Measurements from ENCODE around the gene PCDH9. TPM values are rescaled to one million over a fixed set of nuclear protein-coding genes. Genes with fewer than 3 reads are reported as not detected.

The PCDH9 gene
- total RNA-seq, 2 experiments from 2014 or later: 0.14 to 0.17 TPM

DNA sequence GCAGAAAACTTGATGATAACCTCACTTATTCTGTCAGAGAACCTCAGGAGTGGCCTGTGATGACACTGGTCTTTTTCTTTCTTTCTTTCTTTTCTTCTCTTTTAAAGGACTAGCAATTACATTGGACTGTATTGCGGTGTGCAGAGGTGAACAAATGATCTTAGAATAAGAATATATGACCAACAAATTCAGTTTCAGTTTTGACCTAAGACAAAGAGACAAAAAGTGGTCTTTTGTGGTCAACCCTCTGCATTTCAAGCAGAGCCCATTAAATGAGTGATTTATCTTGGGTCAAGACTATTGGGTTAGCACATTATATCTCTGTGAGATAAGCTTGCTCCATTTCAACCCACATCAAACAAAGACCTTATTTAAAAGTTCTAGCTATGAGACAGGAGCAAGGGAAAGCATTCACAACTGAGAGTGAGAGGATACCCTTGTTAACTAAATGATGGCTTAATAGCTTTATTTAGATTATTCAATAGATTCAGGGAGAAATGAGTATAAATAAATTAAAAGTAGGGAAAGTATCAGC, 644.4 kb downstream of the PCDH9 start:
- Mint-ChIP-seq H3K4me1 (no peaks in the 10 kb centered on the region), H3K4me3 (no peak overlapping the region), H3K36me3 (no peaks in the 10 kb centered on the region), H3K27ac (no peak overlapping the region), H3K27me3 (no peaks in the 10 kb centered on the region), H3K9me3 (no peaks in the 10 kb centered on the region)
- DNase-seq (no peak), ATAC-seq (ENCODE audit: low read depth) (no peak)
- POLR2A ChIA-PET: no interaction called here

- H3K9me3 Mint-ChIP-seq: no peaks in the 10 kb centered on the region
- no peak overlapping the region for H3K27ac Mint-ChIP-seq
- DNase-seq: no peak
- no peak for ATAC-seq (ENCODE audit: low read depth)
- H3K36me3 Mint-ChIP-seq: no peaks in the 10 kb centered on the region
- H3K4me3 Mint-ChIP-seq: no peak overlapping the region
- H3K4me1 Mint-ChIP-seq: no peaks in the 10 kb centered on the region
- H3K27me3 Mint-ChIP-seq: no peaks in the 10 kb centered on the region
- POLR2A ChIA-PET: no interaction called here
These were observed 648.5 kb downstream of the PCDH9 start for GRCh38 chr13:66581675-66582074.

DNA sequence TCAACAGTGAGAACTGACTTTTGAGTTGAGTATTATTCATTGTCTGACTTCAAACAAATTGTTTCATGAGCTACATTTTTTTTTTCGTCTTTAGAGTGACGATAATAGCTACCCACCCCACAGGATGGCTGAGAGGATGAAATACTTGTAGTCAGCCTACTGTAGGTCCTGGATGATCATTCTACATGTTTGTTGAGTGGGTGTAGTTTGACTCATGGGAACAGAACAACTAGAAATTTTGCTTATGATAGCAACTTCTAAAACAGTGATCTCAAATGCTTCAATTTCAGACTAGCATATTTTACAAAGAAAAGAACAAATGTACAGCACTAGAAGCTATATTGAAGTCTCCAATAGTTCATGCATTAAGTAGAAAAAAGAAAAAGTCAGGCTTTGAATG, 651.8 kb downstream of the PCDH9 start:
- no peak for DNase-seq
- H3K27me3 Mint-ChIP-seq: no peaks in the 10 kb centered on the region
- no peaks in the 10 kb centered on the region for H3K36me3 Mint-ChIP-seq
- no peaks in the 10 kb centered on the region for H3K4me1 Mint-ChIP-seq
- ATAC-seq (ENCODE audit: low read depth): no peak
- POLR2A ChIA-PET: no interaction called here
- H3K4me3 Mint-ChIP-seq: no peak overlapping the region
- no peak overlapping the region for H3K27ac Mint-ChIP-seq
- H3K9me3 Mint-ChIP-seq: no peaks in the 10 kb centered on the region

- H3K27me3 Mint-ChIP-seq: no peaks in the 10 kb centered on the region
- H3K36me3 Mint-ChIP-seq: no peaks in the 10 kb centered on the region
- no peak overlapping the region for H3K4me3 Mint-ChIP-seq
- POLR2A ChIA-PET: no interaction called here
- H3K4me1 Mint-ChIP-seq: no peaks in the 10 kb centered on the region
- no peak for ATAC-seq (ENCODE audit: low read depth)
- H3K27ac Mint-ChIP-seq: no peak overlapping the region
- H3K9me3 Mint-ChIP-seq: no peaks in the 10 kb centered on the region
- no peak for DNase-seq
These were observed 652.8 kb downstream of the PCDH9 start for GRCh38 chr13:66577358-66577757.

- no peak for DNase-seq
- Mint-ChIP-seq H3K27me3 (no peaks in the 10 kb centered on the region), H3K27ac (no peak overlapping the region), H3K4me3 (no peak overlapping the region), H3K36me3 (no peaks in the 10 kb centered on the region), H3K4me1 (no peaks in the 10 kb centered on the region), H3K9me3 (no peaks in the 10 kb centered on the region)
- POLR2A ChIA-PET: no interaction called here
- ATAC-seq (ENCODE audit: low read depth): no peak
These were observed 653.8 kb downstream of the PCDH9 start for GRCh38 chr13:66576381-66576780.

DNA sequence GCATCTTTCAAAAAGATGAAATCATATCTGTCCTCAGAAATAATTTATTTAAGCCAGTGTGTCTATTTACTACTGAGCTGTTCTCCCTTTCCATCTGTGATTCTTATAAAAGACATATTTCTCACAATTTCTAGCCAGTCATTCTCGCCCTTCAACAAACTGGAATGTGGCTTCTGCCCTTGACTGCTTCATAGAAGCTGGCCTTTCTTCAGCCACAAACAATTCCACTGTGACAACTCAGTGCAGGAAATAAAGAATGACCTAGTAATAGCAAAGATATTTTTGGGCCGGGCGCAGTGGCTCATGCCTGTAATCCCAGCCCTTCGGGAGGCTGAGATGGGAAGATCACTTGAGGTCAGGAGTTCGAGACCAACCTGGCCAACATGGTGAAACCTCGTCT, 655.5 kb downstream of the PCDH9 start:
- Mint-ChIP-seq H3K27me3 (no peaks in the 10 kb centered on the region), H3K36me3 (no peaks in the 10 kb centered on the region), H3K27ac (no peak overlapping the region), H3K4me3 (no peak overlapping the region), H3K9me3 (no peaks in the 10 kb centered on the region), H3K4me1 (no peaks in the 10 kb centered on the region)
- ATAC-seq (ENCODE audit: low read depth) (no peak), DNase-seq (no peak)
- POLR2A ChIA-PET: no interaction called here

- DNase-seq: no peak
- Mint-ChIP-seq H3K27me3 (no peaks in the 10 kb centered on the region), H3K4me1 (no peaks in the 10 kb centered on the region), H3K36me3 (no peaks in the 10 kb centered on the region), H3K27ac (no peak overlapping the region), H3K9me3 (no peaks in the 10 kb centered on the region), H3K4me3 (no peak overlapping the region)
- ATAC-seq (ENCODE audit: low read depth): no peak
- POLR2A ChIA-PET: no interaction called here
These were observed 662.1 kb downstream of the PCDH9 start for GRCh38 chr13:66567899-66568612.

DNA sequence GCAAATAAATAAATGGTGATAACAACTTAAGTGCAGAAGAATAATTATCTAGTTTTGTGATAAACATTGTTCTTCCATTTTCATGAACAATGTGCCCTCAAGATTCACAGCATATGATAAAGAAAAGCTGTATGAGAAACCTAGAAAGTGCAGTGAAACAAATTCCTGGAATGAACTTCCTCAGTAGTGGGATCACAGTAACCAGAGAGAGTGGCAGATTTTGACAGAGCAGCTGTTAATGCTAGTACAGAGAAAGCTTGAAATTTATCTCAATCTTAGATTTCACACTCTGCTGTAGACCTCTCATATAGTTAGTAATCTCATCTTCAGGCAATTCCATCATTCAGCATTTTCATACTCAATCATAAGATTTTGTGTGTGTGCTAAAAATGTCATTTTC, 664.9 kb downstream of the PCDH9 start:
- POLR2A ChIA-PET: no interaction called here
- Mint-ChIP-seq H3K9me3 (peaks cover 3% of the 10 kb centered on the region), H3K4me1 (no peaks in the 10 kb centered on the region), H3K4me3 (no peak overlapping the region), H3K27ac (no peak overlapping the region), H3K36me3 (no peaks in the 10 kb centered on the region), H3K27me3 (no peaks in the 10 kb centered on the region)
- DNase-seq (no peak), ATAC-seq (ENCODE audit: low read depth) (no peak)

DNA sequence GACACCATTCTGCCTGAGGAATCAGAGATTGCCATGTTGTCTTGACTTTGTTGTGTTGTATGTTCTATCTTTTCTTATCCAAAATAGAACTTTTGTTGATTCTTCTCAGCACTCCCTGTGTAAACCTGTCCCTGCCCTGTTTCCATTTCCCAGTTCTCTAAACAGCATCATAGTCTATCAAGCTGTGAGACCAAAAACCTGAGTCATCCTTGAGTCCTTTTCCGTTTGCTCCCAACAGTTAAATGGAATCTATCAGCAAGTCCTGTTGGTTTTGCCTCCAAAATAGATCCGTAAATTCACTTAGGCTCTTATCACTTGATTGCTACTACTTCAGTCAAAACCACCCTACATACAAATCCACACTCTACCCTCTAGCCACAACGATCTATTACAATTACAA, 667.1 kb downstream of the PCDH9 start:
- Mint-ChIP-seq H3K36me3 (no peaks in the 10 kb centered on the region), H3K27me3 (no peaks in the 10 kb centered on the region), H3K27ac (no peak overlapping the region), H3K9me3 (peaks cover 3% of the 10 kb centered on the region), H3K4me3 (no peak overlapping the region), H3K4me1 (no peaks in the 10 kb centered on the region)
- no peak for DNase-seq
- POLR2A ChIA-PET: no interaction called here
- no peak for ATAC-seq (ENCODE audit: low read depth)

DNA sequence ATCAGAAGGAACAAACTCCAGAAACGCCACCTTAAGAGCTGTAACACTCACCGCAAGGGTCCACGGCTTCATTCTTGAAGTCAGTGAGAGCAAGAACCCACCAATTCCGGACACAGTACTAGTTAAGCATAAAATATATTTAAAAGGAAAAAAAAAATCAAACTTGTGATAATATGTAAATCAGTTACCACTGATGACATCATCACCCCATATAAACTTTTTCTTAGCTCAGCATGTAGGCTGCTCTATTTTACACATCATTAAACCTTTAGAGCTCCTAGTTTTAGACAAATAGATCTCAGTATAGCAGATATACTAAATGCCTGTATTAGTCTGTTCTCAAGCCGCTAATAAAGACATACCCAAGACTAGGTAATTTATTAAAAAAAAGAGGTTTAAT, 668.1 kb downstream of the PCDH9 start:
- no peaks in the 10 kb centered on the region for H3K4me1 Mint-ChIP-seq
- H3K36me3 Mint-ChIP-seq: no peaks in the 10 kb centered on the region
- POLR2A ChIA-PET: no interaction called here
- no peak overlapping the region for H3K27ac Mint-ChIP-seq
- ATAC-seq (ENCODE audit: low read depth) (no peak), DNase-seq (no peak)
- no peak overlapping the region for H3K4me3 Mint-ChIP-seq
- H3K9me3 Mint-ChIP-seq: peaks cover 3% of the 10 kb centered on the region
- H3K27me3 Mint-ChIP-seq: no peaks in the 10 kb centered on the region

DNA sequence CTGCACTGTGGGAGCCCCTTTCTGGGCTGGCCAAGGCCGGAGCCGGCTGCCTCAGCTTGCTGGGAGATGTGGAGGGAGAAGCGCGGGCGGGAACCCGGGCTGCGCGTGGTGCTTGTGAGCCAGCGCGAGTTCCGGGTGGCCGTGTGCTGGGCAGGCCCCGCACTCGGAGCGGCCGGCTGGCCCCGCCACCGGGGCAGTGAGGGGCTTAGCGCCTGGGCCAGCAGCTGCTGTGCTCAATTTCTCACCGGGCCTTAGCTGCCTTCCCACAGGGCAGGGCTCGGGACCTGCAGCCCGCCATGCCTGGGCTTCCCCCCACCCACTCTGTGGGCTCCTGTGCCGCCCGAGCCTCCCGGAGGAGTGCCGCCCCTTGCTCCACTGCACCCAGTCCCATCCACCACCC, 669.1 kb downstream of the PCDH9 start:
- ATAC-seq (ENCODE audit: low read depth) (no peak), DNase-seq (no peak)
- Mint-ChIP-seq H3K9me3 (peaks cover 3% of the 10 kb centered on the region), H3K4me1 (no peaks in the 10 kb centered on the region), H3K36me3 (no peaks in the 10 kb centered on the region), H3K27me3 (no peaks in the 10 kb centered on the region), H3K4me3 (no peak overlapping the region), H3K27ac (no peak overlapping the region)
- POLR2A ChIA-PET: no interaction called here

DNA sequence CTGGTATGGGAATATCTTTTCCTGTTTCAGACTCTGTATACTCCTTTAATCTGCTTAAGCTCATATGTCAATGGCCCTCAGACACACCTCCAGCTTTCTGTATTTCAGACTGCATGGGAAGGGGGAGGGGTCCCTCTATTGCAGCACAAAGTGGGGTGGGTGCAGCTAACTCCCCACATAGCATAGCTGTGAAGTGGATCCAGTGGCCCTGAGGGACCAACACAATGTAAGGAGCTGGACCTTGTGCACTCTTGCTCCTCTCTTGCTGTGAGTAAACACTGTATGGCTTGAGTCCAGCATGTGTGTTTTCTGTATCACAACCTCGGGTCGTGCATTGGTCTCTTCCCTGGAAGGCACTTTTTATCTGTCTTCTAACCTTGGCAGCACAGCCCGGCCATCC, 669.9 kb downstream of the PCDH9 start:
- Mint-ChIP-seq H3K4me1 (no peaks in the 10 kb centered on the region), H3K4me3 (no peak overlapping the region), H3K9me3 (peaks cover 3% of the 10 kb centered on the region), H3K36me3 (no peaks in the 10 kb centered on the region), H3K27ac (no peak overlapping the region), H3K27me3 (no peaks in the 10 kb centered on the region)
- DNase-seq (no peak), ATAC-seq (ENCODE audit: low read depth) (no peak)
- POLR2A ChIA-PET: no interaction called here

DNA sequence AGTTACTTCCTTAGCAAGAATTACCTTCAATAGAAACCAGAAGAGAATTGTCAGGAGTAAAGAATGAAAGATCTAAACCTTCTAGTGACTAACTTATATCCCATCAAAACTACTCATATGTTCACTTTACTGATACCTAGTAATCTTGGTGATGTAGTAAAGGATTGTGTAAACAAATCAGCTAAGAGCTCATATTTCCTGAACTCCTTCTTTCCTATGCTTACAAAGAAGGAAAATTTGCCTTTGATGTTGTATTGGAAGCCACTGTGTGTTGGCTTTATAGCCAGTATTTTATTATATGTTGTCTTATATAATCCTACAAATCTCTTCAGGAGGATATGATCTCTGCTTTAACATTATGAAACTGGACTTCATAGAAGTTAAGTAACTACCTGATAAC, 671.0 kb downstream of the PCDH9 start:
- peaks cover 3% of the 10 kb centered on the region for H3K9me3 Mint-ChIP-seq
- H3K27ac Mint-ChIP-seq: no peak overlapping the region
- no peaks in the 10 kb centered on the region for H3K4me1 Mint-ChIP-seq
- H3K4me3 Mint-ChIP-seq: no peak overlapping the region
- ATAC-seq (ENCODE audit: low read depth) (no peak), DNase-seq (no peak)
- H3K36me3 Mint-ChIP-seq: no peaks in the 10 kb centered on the region
- H3K27me3 Mint-ChIP-seq: no peaks in the 10 kb centered on the region
- POLR2A ChIA-PET: no interaction called here

- H3K36me3 Mint-ChIP-seq: no peaks in the 10 kb centered on the region
- DNase-seq: no peak
- H3K27me3 Mint-ChIP-seq: no peaks in the 10 kb centered on the region
- no peaks in the 10 kb centered on the region for H3K4me1 Mint-ChIP-seq
- H3K27ac Mint-ChIP-seq: no peak overlapping the region
- H3K9me3 Mint-ChIP-seq: peaks cover 3% of the 10 kb centered on the region
- no peak for ATAC-seq (ENCODE audit: low read depth)
- POLR2A ChIA-PET: no interaction called here
- no peak overlapping the region for H3K4me3 Mint-ChIP-seq
These were observed 671.6 kb downstream of the PCDH9 start for GRCh38 chr13:66558506-66558905.

DNA sequence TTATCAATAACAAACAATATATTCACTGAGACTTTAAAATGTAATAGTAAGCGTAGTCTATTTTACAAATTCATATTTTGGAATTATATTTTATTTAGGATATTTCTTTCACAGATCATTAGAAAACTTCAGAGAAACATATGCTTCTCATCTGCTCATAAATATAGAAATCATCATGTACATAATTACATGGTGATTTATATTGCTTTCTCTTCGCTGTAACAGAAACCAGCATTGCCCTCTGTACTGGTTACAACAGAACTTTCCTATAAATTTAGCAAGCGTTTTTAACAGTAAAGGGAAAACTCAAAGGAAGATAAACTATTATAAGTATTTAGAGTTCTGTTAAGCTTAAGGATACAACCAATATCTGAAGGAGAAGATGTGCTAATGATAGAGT, 672.8 kb downstream of the PCDH9 start:
- H3K27me3 Mint-ChIP-seq: no peaks in the 10 kb centered on the region
- peaks cover 2% of the 10 kb centered on the region for H3K9me3 Mint-ChIP-seq
- H3K36me3 Mint-ChIP-seq: no peaks in the 10 kb centered on the region
- H3K4me1 Mint-ChIP-seq: no peaks in the 10 kb centered on the region
- H3K27ac Mint-ChIP-seq: no peak overlapping the region
- no peak overlapping the region for H3K4me3 Mint-ChIP-seq
- POLR2A ChIA-PET: no interaction called here
- ATAC-seq (ENCODE audit: low read depth) (no peak), DNase-seq (no peak)

Measured in activated naive CD8-positive, alpha-beta T cell treated with anti-CD3 and anti-CD28 coated beads, Interleukin-2, amount 10 ng/mL, durations not matched to agents 7 days and 5 days (primary cell).